Nephron (organoid): ENCODE measurements around the gene OPTC.

Experiments used
- H3K27ac Mint-ChIP-seq, 3 experiments: 2 replicates each; pipeline ENCODE4 v1.8.0; 2020; ENCODE audit warnings: mixed read lengths in 3 of 3, mild to moderate bottlenecking in 2 of 3, moderate library complexity in 1 of 3
- H3K27me3 Mint-ChIP-seq: 2 replicates; pipeline ENCODE4 v1.8.0; 2021; ENCODE audit warnings: low read depth, mild to moderate bottlenecking, moderate library complexity, mixed read lengths
- H3K36me3 Mint-ChIP-seq: 2 replicates; pipeline ENCODE4 v1.8.0; 2020; ENCODE audit warnings: low read depth, mixed read lengths
- H3K4me1 Mint-ChIP-seq: 2 replicates; pipeline ENCODE4 v1.8.0; 2020; ENCODE audit warnings: mixed read lengths
- H3K4me3 Mint-ChIP-seq, 3 experiments: 2 replicates each; pipeline ENCODE4 v1.8.0; 2020; ENCODE audit warnings: mild to moderate bottlenecking in 3 of 3, mixed read lengths in 3 of 3, moderate library complexity in 2 of 3
- H3K9me3 Mint-ChIP-seq: 2 replicates; pipeline ENCODE4 v1.8.0; 2020; ENCODE audit warnings: mixed read lengths
- TF ChIP-seq, protein P1 (sequence below), 3 experiments: fragments of 200-600 bp; sonication (generic); IDR thresholded peaks; one replicate each; pipeline ENCODE4 v1.5.0; 2021; ENCODE audit warnings: antibody characterized with exemption in 3 of 3; ENCODE audit not compliant: unreplicated experiment in 3 of 3

Gene OPTC

DNA sequence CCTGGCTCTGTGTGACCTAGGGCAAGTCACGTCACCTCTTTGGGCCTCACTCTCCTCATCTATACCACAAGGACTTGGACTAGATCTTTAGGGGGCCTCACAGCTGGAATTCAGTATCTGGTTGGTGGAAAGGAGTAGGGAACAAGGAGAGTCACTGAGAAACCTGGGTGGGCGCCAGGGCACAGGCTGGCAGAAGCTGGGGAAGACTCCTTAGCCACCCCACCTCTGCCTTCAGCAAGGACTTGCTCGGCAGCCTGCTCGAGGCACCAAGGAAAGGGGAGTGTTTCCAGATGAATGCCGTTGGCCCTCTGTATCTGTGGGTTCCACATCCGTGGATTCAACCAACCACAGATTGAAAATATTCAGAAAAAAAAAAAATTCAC is 1.2 kb upstream of the OPTC start:
- TF ChIP-seq, protein P1, sequence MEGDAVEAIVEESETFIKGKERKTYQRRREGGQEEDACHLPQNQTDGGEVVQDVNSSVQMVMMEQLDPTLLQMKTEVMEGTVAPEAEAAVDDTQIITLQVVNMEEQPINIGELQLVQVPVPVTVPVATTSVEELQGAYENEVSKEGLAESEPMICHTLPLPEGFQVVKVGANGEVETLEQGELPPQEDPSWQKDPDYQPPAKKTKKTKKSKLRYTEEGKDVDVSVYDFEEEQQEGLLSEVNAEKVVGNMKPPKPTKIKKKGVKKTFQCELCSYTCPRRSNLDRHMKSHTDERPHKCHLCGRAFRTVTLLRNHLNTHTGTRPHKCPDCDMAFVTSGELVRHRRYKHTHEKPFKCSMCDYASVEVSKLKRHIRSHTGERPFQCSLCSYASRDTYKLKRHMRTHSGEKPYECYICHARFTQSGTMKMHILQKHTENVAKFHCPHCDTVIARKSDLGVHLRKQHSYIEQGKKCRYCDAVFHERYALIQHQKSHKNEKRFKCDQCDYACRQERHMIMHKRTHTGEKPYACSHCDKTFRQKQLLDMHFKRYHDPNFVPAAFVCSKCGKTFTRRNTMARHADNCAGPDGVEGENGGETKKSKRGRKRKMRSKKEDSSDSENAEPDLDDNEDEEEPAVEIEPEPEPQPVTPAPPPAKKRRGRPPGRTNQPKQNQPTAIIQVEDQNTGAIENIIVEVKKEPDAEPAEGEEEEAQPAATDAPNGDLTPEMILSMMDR (IDR thresholded peaks at IDR 0.05; ENCODE audit: unreplicated experiment in 3 of 3) = no peak
- no peaks in the 10 kb centered on the region for H3K9me3 Mint-ChIP-seq
- H3K4me3 Mint-ChIP-seq = no peak overlapping the region
- H3K36me3 Mint-ChIP-seq = no peaks in the 10 kb centered on the region
- H3K27me3 Mint-ChIP-seq = peaks cover 10% of the 10 kb centered on the region
- H3K4me1 Mint-ChIP-seq = peaks cover 12% of the 10 kb centered on the region
- no peak overlapping the region for H3K27ac Mint-ChIP-seq

DNA sequence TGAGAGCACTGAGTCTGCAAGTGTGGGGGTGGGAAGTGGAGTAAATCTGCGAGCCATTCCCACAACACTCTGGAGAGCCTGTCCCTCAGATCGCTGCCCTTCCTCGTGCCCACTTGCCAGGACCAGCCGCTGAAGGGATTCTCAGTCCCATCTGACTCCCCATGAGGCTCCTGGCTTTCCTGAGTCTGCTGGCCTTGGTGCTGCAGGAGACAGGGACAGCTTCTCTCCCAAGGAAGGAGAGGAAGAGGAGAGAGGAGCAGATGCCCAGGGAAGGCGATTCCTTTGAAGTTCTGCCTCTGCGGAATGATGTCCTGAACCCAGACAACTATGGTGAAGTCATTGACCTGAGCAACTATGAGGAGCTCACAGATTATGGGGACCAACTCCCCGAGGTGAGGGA is 1.9 kb downstream of the OPTC start:
- peaks cover 14% of the 10 kb centered on the region for H3K27me3 Mint-ChIP-seq
- H3K4me1 Mint-ChIP-seq = peaks cover 5% of the 10 kb centered on the region
- no peaks in the 10 kb centered on the region for H3K36me3 Mint-ChIP-seq
- H3K9me3 Mint-ChIP-seq = no peaks in the 10 kb centered on the region
- H3K4me3 Mint-ChIP-seq = no peak overlapping the region
- TF ChIP-seq, protein P1 (IDR thresholded peaks at IDR 0.05; ENCODE audit: unreplicated experiment in 3 of 3) = no peak
- H3K27ac Mint-ChIP-seq = no peak overlapping the region

GRCh38 chr1:203497269-203497777 is 3.4 kb downstream of the OPTC start:
- H3K9me3 Mint-ChIP-seq = no peaks in the 10 kb centered on the region
- H3K36me3 Mint-ChIP-seq = no peaks in the 10 kb centered on the region
- peaks cover 16% of the 10 kb centered on the region for H3K27me3 Mint-ChIP-seq
- TF ChIP-seq, protein P1 (IDR thresholded peaks at IDR 0.05; ENCODE audit: unreplicated experiment in 3 of 3) = no peak
- H3K4me1 Mint-ChIP-seq = no peaks in the 10 kb centered on the region
- H3K27ac Mint-ChIP-seq = no peak overlapping the region
- H3K4me3 Mint-ChIP-seq = no peak overlapping the region

- Mint-ChIP-seq H3K27me3 (peaks cover 17% of the 10 kb centered on the region), H3K4me3 (no peak overlapping the region), H3K9me3 (no peaks in the 10 kb centered on the region), H3K4me1 (peaks cover 16% of the 10 kb centered on the region), H3K27ac (no peak overlapping the region), H3K36me3 (no peaks in the 10 kb centered on the region)
- TF ChIP-seq, protein P1 (IDR thresholded peaks at IDR 0.05; ENCODE audit: unreplicated experiment in 3 of 3) = no peak
Observed at GRCh38 chr1:203499643-203500278, 5.8 kb downstream of the OPTC start.

DNA sequence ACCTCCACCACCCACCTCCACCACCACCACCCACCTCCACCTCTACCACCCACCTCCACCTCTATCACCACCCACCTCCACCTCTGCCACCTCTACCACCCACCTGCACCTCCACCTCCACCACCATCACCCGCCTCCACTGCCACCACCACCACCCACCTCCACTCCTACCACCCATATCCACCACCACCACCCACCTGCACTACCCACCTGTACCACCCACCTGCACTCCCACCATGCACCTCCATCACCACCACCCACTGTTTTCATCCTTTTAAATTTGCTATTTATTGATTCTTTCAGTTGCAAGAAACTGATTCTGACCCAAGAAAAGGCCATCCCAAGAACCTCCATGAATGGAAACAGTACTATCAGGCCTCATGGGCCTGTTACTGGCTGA is 6.3 kb downstream of the OPTC start:
- Mint-ChIP-seq H3K27ac (no peak overlapping the region), H3K36me3 (no peaks in the 10 kb centered on the region), H3K9me3 (no peaks in the 10 kb centered on the region), H3K27me3 (peaks cover 17% of the 10 kb centered on the region), H3K4me3 (no peak overlapping the region), H3K4me1 (peaks cover 21% of the 10 kb centered on the region)
- TF ChIP-seq, protein P1 (IDR thresholded peaks at IDR 0.05; ENCODE audit: unreplicated experiment in 3 of 3) = no peak

DNA sequence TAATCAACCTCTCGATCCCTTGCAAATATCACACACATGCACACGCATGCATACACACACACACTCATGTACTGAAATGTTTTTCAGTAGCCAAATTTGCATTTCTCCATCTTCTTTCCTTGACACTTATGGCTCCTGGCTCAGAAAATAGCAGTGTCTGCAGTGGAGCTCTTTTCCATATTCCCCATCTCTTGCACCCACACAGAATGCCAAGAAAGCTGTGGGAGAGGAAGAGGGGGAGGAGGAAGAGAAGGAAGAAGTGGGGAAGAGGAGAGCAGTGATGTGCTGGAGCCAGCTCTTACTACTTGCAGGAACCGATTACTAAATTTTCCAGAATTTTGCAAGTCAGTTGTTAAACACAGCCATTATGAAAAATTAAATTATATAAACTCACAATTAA is 9.9 kb downstream of the OPTC start:
- Mint-ChIP-seq H3K4me1 (peaks cover 54% of the 10 kb centered on the region), H3K36me3 (no peaks in the 10 kb centered on the region), H3K4me3 (no peak overlapping the region), H3K9me3 (no peaks in the 10 kb centered on the region), H3K27me3 (peaks cover 12% of the 10 kb centered on the region), H3K27ac (peak overlapping the region in 2 of 3 experiments; percentile 2 to 9)
- TF ChIP-seq, protein P1 (IDR thresholded peaks at IDR 0.05; ENCODE audit: unreplicated experiment in 3 of 3) = no peak
